Measurements from ENCODE around the gene CXorf58.

GRCh38 chrX:23978491-23978890 lies 70.7 kb downstream of the CXorf58 start:
- no peak for TF ChIP-seq FOXM1 (CRISPR knock-in tag; IDR thresholded peaks at IDR 0.05)
- TF ChIP-seq, protein P1, sequence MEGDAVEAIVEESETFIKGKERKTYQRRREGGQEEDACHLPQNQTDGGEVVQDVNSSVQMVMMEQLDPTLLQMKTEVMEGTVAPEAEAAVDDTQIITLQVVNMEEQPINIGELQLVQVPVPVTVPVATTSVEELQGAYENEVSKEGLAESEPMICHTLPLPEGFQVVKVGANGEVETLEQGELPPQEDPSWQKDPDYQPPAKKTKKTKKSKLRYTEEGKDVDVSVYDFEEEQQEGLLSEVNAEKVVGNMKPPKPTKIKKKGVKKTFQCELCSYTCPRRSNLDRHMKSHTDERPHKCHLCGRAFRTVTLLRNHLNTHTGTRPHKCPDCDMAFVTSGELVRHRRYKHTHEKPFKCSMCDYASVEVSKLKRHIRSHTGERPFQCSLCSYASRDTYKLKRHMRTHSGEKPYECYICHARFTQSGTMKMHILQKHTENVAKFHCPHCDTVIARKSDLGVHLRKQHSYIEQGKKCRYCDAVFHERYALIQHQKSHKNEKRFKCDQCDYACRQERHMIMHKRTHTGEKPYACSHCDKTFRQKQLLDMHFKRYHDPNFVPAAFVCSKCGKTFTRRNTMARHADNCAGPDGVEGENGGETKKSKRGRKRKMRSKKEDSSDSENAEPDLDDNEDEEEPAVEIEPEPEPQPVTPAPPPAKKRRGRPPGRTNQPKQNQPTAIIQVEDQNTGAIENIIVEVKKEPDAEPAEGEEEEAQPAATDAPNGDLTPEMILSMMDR (CRISPR knock-in tag; IDR thresholded peaks at IDR 0.05), result no peak
- TF ChIP-seq MEF2D (CRISPR knock-in tag; IDR thresholded peaks at IDR 0.05), result no peak
- TF ChIP-seq SIN3A (IDR thresholded peaks at IDR 0.05; ENCODE audit: borderline replicate concordance, low read depth, low read length), result no peak
- TF ChIP-seq EHMT2 (IDR thresholded peaks at IDR 0.05; ENCODE audit: borderline replicate concordance, low read depth, low read length), result no peak
- no peak for TF ChIP-seq FOXA1 (IDR thresholded peaks at IDR 0.05)
- no peak for TF ChIP-seq FOXA1 (CRISPR knock-in tag; IDR thresholded peaks at IDR 0.05)
- no peak for TF ChIP-seq ZNF10 (CRISPR knock-in tag; IDR thresholded peaks at IDR 0.05; ENCODE audit: borderline replicate concordance, low read depth)
- TF ChIP-seq TCF7L2 (IDR thresholded peaks at IDR 0.05; ENCODE audit: low read depth, low read length), result no peak
